Glutamatergic neuron (in vitro differentiated cells): ENCODE data around the gene GRPR. TPM values are rescaled to one million over a fixed set of nuclear protein-coding genes. Genes with fewer than 3 reads are reported as not detected.
"Not testable (repeated sequence)": the region's sequence is repeated elsewhere in the genome, so short reads cannot be mapped to it uniquely, and the experiment has no call there.

Source experiments
- DNase-seq: peaks from one replicate; pipeline ENCODE4 v3.0.0; 2022
- H3K27ac Mint-ChIP-seq: one replicate; pipeline ENCODE4 v1.8.0; 2020; ENCODE audit warnings: mild to moderate bottlenecking, mixed read lengths, inconsistent platforms; ENCODE audit not compliant: unreplicated experiment
- H3K27me3 Mint-ChIP-seq: one replicate; pipeline ENCODE4 v1.8.0; 2020; ENCODE audit warnings: mild to moderate bottlenecking, moderate library complexity, mixed read lengths, inconsistent platforms; ENCODE audit not compliant: unreplicated experiment
- H3K36me3 Mint-ChIP-seq: one replicate; pipeline ENCODE4 v1.8.0; 2020; ENCODE audit warnings: mild to moderate bottlenecking, mixed read lengths, inconsistent platforms; ENCODE audit not compliant: unreplicated experiment
- H3K4me1 Mint-ChIP-seq: one replicate; pipeline ENCODE4 v1.8.0; 2020; ENCODE audit warnings: mild to moderate bottlenecking, low read depth, mixed read lengths, inconsistent platforms; ENCODE audit not compliant: unreplicated experiment
- H3K4me3 Mint-ChIP-seq: one replicate; pipeline ENCODE4 v1.8.0; 2020; ENCODE audit warnings: mild to moderate bottlenecking, mixed read lengths, inconsistent platforms; ENCODE audit not compliant: unreplicated experiment
- H3K9me3 Mint-ChIP-seq: one replicate; pipeline ENCODE4 v1.8.0; 2020; ENCODE audit warnings: mild to moderate bottlenecking, moderate library complexity, mixed read lengths, inconsistent platforms; ENCODE audit not compliant: unreplicated experiment
- total RNA-seq: library from RNA; stranded (reverse); fragmentation: NEBNext Ultra II Directional; extraction: Animal tissue kit (Norgen Biotek cat#: 25700); gene quantifications from one replicate; pipeline ENCODE4 v1.2.1, GENCODE V29; 2021; ENCODE audit not compliant: unreplicated experiment
- TF ChIP-seq, protein P1 (sequence below): fragments of 200-600 bp; sonication (generic); IDR thresholded peaks from one replicate; pipeline ENCODE4 v1.5.0; 2021; ENCODE audit not compliant: partially characterized antibody, unreplicated experiment

The GRPR gene
- total RNA-seq, 1 donor from 2014 or later = 0.56 TPM

DNA sequence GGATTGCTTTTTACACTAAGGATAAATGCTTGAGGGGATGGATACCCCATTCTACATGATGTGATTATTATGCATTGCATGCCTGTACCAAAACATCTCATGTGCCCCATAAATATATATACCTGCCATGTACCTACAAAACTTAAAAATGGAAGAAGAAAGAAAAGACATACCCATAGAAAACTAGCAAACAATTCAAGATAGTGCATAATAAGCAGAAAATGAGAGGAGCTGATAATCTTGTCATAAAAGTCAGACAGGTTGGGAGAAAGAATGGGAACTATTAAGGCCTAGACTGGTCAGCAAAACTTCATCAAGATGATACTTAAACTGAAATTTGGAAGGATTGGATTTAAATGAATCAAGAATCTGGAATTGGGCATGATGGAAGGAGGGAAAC, 22.3 kb downstream of the GRPR start:
- TF ChIP-seq, protein P1, sequence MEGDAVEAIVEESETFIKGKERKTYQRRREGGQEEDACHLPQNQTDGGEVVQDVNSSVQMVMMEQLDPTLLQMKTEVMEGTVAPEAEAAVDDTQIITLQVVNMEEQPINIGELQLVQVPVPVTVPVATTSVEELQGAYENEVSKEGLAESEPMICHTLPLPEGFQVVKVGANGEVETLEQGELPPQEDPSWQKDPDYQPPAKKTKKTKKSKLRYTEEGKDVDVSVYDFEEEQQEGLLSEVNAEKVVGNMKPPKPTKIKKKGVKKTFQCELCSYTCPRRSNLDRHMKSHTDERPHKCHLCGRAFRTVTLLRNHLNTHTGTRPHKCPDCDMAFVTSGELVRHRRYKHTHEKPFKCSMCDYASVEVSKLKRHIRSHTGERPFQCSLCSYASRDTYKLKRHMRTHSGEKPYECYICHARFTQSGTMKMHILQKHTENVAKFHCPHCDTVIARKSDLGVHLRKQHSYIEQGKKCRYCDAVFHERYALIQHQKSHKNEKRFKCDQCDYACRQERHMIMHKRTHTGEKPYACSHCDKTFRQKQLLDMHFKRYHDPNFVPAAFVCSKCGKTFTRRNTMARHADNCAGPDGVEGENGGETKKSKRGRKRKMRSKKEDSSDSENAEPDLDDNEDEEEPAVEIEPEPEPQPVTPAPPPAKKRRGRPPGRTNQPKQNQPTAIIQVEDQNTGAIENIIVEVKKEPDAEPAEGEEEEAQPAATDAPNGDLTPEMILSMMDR = no peak
- Mint-ChIP-seq H3K9me3 (no peaks in the 10 kb centered on the region), H3K4me3 (no peak overlapping the region), H3K27ac (no peak overlapping the region), H3K36me3 (no peaks in the 10 kb centered on the region), H3K27me3 (no peaks in the 10 kb centered on the region), H3K4me1 (peaks cover 2% of the 10 kb centered on the region)
- DNase-seq = no peak

DNA sequence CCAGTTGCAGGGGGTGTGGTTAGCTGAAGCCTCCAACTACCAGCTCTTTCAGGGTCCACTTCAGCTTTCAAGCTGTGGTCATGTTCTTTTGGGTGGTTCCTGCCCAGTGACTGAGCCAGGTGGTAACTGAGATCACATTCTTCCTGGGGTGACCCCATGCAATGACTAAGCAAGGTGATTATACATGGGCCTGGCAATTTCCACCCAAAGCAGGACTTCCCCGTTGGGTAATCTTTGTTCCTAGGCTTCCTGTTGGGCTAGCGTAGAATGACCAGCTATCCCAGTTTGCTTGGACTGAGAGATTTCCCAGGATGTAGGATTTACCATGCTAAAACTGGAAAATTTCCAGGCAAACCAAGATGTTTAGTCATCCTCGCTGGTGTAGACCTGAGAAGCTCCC, 25.5 kb downstream of the GRPR start:
- TF ChIP-seq, protein P1 = no peak
- Mint-ChIP-seq H3K27ac (no peak overlapping the region), H3K36me3 (no peaks in the 10 kb centered on the region), H3K9me3 (no peaks in the 10 kb centered on the region), H3K27me3 (no peaks in the 10 kb centered on the region), H3K4me1 (peaks cover 2% of the 10 kb centered on the region), H3K4me3 (no peak overlapping the region)
- no peak for DNase-seq

DNA sequence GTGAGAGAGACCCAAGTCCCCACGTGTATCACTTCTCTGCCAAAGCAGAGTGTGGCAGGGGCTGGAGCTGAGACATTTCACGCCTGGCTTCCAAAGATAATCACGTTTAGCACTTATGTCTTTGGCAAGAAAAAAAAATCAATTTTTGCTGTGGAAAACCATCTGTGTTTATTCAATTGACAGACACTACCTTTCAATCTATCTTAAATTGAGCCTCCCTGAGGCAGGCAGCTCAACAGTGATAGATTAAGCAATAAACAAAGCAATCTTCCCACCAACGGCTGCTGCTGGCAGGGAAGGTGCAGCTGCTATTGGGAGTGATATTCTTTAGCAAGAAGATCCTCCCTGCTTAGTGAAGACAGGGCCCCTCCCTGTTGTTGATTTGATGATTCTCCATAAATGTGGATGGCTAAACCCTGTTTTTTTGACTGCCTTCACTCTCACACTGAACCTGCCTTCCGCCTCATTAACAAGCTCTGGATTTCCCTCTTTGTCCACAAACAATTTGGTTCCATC, 32.3 kb downstream of the GRPR start:
- no peaks in the 10 kb centered on the region for H3K36me3 Mint-ChIP-seq
- DNase-seq = no peak
- H3K9me3 Mint-ChIP-seq = no peaks in the 10 kb centered on the region
- H3K27ac Mint-ChIP-seq = no peak overlapping the region
- H3K27me3 Mint-ChIP-seq = no peaks in the 10 kb centered on the region
- TF ChIP-seq, protein P1 = no peak
- no peak overlapping the region for H3K4me3 Mint-ChIP-seq
- H3K4me1 Mint-ChIP-seq = no peaks in the 10 kb centered on the region

DNA sequence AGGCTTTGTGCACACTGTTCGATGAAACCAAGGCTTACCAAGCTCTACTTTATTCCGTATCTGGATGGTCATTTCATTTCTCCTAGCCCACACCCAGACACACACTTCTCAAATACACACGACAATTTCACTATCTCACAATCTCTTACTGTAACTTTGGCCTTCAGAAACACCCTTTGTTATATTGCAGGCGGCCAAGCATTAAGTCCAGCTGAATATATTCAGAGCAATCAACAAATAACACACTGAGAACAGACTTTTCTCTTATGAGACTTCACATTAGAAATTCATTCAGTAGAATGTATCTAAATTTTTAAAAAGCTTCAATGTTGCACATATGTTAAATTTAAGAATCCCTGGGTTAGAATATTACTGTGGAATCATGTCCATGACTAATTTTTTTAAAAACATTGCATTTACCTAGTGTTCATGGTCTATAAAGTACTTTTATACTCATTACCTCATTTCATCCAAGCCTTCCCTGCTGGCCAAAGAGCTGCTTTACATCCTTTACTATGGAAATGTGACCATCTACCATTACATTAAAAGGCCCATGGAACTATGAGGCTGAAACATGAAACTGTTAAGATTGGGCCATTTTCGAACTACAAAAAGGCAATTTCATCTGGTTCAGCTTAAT, 33.4 kb downstream of the GRPR start:
- TF ChIP-seq, protein P1 = no peak
- no peaks in the 10 kb centered on the region for H3K27me3 Mint-ChIP-seq
- no peak overlapping the region for H3K27ac Mint-ChIP-seq
- H3K36me3 Mint-ChIP-seq = no peaks in the 10 kb centered on the region
- no peak overlapping the region for H3K4me3 Mint-ChIP-seq
- no peaks in the 10 kb centered on the region for H3K4me1 Mint-ChIP-seq
- no peaks in the 10 kb centered on the region for H3K9me3 Mint-ChIP-seq
- no peak for DNase-seq

DNA sequence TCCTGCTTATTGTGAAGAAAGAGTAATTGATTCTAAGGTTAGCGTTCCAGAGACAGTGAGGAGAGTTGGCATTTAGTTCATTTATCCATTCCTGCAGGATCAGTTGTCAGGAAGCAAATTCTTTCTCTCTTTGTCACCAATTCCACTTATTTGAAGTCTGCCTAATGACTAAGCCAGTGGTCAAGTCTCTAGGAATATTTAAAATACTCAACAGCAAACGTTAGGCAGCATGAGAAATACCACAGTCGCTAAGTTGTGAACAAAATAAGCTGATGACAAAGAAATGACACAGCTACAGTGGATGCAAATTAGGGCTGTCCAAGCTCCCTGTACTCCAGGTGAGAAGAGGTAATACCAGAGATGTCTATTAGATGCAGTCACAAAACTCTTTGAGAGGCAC, 37.4 kb downstream of the GRPR start:
- no peaks in the 10 kb centered on the region for H3K36me3 Mint-ChIP-seq
- H3K4me1 Mint-ChIP-seq = no peaks in the 10 kb centered on the region
- DNase-seq = no peak
- H3K4me3 Mint-ChIP-seq = no peak overlapping the region
- H3K9me3 Mint-ChIP-seq = no peaks in the 10 kb centered on the region
- H3K27ac Mint-ChIP-seq = no peak overlapping the region
- TF ChIP-seq, protein P1 = no peak
- H3K27me3 Mint-ChIP-seq = no peaks in the 10 kb centered on the region

DNA sequence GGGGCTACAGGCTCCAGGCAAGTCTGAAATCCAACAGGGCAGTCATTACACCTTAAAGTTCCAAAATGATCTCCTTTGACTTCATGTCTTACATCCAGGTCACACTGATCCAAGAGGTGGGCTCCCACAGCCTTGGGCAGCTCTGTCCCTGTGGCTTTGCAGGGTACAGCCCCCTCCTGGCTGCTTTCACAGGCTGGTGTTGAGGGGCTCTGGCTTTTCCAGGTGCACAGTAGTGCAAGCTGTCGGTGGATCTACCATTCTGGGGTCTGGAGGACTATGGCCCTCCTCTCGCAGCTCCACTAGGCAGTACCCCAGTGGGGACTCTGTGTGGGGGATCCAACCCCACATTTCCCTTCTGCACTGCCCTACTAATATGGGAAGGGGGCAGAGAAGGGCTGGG, 37.8 kb downstream of the GRPR start:
- not testable (repeated sequence) for H3K4me1 Mint-ChIP-seq

More for the DNA sequence above, 37.8 kb downstream of the GRPR start:
- H3K27ac Mint-ChIP-seq, H3K36me3 Mint-ChIP-seq, DNase-seq, H3K27me3 Mint-ChIP-seq, H3K9me3 Mint-ChIP-seq, H3K4me3 Mint-ChIP-seq: not testable (repeated sequence)
